GM19372 (cell line): ENCODE results near the gene TBC1D4.

ENCODE experiments used
- ATAC-seq: cut with Tn5 transposase; IDR thresholded peaks from one replicate; pipeline ENCODE4 v1.9.1; 2021; ENCODE audit warnings: mild to moderate bottlenecking, low read depth, moderate library complexity; ENCODE audit not compliant: unreplicated experiment

Gene TBC1D4

DNA sequence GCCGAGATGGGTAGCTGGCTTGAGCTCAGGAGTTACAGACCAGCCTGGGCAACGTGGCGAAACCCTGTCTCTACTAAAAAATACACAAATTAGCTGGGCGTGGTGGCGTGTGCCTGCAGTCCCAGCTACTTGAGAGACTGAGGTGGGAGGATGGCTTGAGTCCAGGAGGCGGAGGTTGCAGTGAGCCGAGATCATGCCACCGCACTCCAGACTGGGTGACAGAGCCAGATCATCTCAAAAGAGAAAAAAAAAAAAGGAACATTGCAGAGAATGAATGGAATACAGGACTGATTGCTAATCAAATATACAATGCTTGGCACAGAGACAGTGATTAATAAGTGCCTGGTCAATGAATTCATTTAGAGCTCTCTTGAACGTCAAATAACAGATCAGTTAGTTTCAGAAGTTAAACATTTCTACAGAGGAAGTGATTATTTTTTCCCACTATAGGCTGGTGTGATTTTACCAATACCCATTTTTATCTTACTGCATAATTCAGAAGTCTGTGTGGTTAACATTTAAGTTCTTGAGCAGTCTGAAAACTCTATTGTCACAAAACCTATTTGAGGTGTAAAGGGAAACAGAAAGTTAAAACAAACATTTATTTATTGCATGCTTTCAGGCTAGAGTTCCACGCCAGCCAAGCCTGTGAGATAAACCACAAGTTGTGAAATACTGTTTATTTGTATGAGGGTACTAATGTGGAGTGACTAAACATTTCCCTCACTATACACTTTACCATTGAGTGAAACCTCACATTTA, 7.7 kb upstream of the TBC1D4 start:
- peak; percentile 69 for ATAC-seq

DNA sequence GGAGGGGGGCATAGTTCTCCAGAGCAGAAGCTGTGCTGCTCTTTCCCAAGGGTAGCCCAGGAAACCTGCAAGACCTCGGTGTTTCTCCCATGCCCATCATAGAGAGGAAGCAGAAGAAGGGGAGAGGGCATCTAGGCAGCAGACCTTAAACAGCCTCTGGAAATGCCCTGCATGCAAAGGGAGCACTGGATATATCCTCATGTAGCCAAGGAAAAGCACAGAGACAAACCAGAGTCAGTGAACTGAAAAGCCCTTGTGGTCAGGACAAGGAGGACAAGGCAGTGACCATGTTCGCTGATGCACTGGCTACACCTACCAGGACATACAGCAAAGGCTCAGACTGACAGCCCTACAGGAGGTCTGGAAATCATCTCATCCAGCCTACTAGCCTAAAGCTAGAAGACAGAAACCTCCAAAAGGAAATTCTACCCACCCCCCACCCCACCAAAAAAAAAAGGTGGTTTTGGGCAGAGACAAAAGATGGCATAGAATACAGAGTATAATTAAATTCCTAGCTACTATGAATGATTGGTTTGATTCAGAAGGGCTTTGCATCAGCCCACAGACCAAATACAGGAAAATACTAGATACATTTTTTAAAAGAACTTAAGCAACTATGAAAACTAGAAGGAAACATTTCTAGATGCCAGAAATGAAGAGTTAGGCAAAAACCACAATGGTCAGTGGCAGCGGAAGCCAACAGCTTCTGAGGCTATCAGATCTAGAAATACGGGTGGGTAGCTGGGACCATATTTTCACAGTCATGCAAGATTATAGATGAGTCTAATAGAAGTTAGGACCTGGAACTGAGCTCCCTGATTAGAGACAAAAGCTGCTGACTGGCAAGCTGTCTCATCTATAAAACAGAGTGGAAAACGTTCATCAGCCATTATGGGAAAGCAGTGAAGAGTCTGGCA, 4.4 kb upstream of the TBC1D4 start:
- no peak for ATAC-seq

DNA sequence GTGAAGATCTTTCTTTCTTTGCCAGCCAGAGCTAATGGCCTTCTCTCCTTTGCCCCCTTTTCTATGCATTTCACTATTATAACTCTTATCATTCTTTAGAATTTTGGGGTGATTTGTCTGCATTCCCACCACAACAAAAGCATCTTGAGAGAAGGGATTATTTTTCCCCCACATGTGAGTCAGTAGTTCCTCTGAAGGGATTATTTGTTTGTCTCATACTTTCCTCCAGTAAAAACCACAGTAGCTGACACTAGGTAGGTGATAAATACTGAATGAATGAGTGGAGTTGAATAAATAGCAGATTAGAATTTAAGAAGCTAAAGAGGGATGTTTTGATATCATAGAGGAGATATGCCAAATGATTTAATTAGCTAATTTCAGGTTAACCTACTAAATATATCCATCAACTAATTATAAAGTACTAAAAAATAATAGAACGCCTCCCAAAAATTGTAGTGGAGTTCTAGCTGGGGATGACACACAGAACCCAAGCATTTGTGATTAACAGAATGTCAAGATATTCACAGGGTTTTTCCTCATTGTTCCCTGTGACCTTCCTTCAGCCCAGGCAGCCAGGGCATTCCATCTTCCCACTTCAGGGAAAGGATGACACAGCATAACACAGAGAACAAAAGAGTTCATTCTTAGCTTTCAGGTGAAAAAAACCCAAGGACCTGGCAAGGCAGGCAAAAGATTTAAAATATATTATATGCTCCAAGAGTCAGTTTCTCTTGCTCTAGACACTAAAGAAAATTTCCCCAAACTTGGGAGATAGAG, 3.5 kb upstream of the TBC1D4 start:
- ATAC-seq = no peak

GRCh38 chr13:75482820-75483079, 781 bp upstream of the TBC1D4 start:
- ATAC-seq = no peak

DNA sequence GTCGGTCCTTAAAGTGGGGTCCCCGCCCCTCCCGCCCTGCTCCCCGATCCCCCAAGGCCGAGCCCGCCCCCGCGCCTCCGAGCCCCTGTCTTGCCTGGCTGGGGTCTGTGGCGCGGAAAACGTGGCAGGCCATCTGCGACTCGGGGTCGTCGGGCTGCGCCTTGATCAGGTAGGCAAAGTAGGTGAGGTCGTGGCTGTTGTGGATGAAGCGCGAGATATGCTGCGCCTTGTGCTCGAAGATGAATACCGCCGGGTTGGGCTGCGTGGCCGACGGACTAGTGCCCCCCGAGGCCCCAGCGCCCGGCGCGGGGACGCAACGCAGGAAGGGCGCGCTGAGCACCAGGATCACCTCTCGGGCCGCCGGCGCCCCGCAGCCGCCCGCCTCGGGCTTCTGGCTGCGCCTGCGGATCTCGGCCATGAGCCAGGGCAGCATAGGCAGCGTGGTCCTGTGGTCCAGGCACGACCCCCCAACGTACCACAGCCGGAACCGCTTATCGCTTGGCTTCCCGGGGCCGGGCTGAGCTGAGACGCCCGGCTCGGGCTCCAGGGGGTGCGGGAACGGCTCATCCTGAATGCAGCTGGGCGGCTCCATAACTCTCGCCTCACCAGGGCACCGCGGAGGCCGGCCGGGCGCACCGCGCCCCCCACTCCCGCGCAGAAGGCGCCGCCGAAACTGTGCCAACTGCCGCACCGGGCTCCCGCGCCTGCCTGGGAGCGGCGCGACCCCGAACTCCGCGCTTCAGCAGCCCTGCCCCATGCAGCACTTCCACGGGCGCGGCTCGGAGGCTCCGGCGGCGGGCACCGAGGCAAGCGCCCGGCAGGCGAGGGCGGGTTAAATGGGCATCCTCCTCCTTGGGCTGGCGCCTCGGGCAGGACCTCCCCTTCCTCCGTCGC, 546 bp downstream of the TBC1D4 start:
- ATAC-seq = peak; percentile 33

GRCh38 chr13:75480671-75481175, 1.2 kb downstream of the TBC1D4 start:
- ATAC-seq = no peak

DNA sequence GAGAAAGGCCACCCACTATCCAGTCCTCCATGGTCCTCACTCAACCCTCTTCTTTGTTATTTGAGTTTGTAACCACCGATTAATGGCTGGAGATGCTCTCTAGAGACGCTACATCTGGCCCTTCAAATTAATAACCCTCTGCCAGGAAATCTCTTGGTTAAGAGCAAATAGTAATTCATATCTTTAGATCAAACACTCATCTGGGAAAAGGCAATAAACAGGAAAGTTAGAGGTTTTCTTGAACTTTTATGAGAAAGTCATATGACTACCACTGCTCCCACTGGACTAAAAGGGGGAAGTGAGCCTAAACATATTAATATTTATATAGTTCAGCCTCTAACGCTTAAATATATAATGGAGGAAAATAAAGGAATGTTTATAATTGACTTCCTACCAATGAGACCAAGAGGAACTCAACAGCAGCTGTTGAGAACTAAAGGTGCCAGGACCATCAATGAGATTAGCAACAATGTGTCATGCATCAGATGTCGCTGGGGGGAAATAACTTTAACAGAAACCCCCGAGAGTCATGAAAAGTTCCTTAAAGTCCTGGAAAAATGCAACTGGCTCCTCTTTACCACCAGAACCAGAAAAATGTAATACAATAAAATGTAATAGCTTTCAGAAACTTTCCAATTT, 2.7 kb downstream of the TBC1D4 start:
- ATAC-seq = no peak

DNA sequence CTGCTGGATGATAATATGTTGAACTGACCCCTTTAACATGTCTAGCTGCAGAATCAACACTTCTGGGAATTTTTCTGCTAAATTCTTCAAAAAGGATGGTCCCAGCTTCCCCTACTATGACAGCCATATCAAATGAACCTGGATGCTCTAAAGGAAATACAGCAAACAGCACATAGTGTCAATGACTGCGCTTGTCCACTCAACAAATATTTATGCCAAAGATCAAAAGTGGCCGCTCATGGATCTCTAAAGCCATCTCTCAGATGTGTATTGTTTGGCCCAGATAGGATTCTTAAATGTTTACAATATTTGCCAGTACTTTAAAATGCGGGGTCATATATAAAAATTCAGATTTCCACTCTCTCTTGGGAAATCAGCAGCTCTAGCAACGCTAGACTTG, 3.3 kb downstream of the TBC1D4 start:
- no peak for ATAC-seq

DNA sequence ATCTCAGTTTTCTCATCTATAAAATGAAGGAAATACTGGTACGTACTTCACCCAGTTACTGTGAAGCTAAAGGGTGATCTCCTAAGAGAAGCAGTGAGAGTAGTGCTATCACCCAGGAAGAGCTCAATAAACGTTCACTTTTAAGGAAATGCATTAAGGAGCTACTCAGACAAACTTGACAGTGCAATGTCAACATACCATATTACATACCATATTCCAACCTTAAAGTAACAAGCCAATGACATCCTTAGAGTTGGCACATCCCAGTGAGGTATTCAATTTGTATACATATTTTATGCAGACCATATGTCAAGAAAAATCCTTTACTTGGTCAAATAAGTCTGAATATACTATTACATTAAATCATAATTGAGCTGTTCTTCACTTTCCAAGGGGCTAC, 7.0 kb downstream of the TBC1D4 start:
- no peak for ATAC-seq

DNA sequence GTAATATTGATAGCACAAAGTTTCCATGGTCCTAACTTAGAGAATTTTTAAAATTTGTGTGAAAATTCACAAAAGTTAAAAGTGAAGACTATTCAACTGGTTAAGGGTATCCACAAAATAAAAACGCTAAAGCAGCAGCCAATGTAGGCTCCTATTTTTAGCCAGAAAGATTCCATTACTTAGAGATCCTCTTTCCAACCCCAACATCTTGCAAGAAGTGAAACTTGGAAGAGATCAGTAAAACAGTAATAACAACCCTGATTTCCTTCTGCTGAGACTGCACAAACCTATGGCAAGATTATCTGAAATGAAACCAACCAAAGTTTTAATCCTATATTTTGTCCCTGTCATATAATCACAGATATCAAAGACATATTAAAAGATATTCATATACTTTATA, 8.5 kb downstream of the TBC1D4 start:
- ATAC-seq = no peak

GRCh38 chr13:75470676-75471075, 11.3 kb downstream of the TBC1D4 start:
- ATAC-seq = no peak

DNA sequence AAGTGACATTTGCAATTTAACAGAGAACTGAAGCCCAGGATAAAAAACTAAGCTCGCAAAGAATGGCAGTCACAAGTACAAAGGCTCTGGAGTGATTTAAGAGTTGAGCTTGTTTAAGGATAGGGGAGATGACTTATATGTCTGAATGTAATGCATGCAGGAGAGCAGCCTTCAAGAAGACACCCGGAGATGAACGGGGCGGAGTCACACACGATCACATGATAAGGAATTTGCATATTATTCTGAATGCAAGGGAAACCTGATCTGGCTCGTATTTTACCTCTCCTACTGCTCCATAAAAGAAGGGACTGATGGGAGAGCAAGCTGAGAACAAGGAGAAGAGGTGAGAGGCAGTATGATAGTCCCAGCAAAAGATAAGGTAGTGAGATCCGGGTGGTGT, 12.9 kb downstream of the TBC1D4 start:
- no peak for ATAC-seq

GRCh38 chr13:75468602-75469001, 13.4 kb downstream of the TBC1D4 start:
- ATAC-seq = no peak

DNA sequence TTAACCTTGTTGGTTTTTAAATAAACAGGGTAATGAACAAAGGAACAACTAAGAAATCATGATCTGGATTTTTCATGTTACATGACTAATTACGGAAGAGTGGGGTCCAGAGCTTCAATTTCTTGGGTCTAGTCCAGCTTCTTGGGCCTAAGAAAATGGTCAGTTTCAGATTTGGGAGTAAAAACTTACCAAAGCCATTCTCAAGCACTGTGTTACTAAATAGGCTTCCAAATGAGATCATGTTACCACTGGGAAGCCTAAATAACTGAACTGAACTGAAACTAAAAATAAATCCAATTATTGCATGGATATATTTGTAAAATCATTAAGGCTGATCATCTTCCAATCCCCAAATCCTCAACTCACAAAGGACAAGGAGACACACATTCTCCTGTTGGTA, 13.9 kb downstream of the TBC1D4 start:
- no peak for ATAC-seq

DNA sequence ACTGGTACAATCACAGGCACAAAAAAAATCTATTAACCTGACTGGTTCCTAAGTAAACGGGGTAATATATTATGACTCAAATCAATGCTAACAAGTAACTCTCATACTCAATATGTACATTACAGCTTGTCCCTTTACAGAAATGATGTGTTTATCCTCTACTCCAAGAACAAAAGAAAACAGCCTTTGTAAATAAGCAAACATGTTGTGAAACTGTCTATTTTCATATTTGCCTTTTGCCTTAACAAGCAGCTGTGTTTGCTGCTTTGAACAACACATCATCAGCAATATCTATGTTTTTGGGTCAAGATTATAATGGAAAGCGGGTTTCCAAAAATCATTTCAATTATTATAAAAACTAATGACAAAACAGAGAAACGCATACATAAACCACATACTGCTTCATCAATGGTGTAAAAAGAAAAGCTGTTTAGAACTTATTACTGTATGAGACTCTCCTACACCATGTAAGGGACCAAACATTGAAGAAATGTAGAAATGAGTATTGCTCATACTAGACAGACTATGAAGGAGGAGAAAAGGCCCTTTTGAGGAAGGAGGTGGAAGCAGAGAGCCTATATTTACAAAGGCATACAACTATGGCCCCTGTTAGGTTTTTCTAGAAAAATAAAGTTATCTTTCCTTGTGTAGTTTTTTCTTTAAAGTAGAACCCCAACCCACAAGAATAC, 14.8 kb downstream of the TBC1D4 start:
- no peak for ATAC-seq

GRCh38 chr13:75465236-75465635, 16.7 kb downstream of the TBC1D4 start:
- no peak for ATAC-seq

- no peak for ATAC-seq
Observed at GRCh38 chr13:75461314-75461713, 20.7 kb downstream of the TBC1D4 start.

- ATAC-seq = no peak
Observed at GRCh38 chr13:75460644-75461043, 21.3 kb downstream of the TBC1D4 start.
